Suprapubic skin (tissue), 4 donors: ENCODE data around the gene PITPNM3.

Experiments
- EP300 ChIP-seq: sonication (generic); formaldehyde crosslinking; IDR thresholded peaks from one replicate; pipeline ENCODE4 v1.6.1; 2017; ENCODE audit warnings: antibody characterized with exemption
- POLR2AphosphoS5 ChIP-seq, 3 donors: sonication (generic); formaldehyde crosslinking; IDR thresholded peaks; one replicate each; pipeline ENCODE4 v1.6.1; 2017; ENCODE audit warnings: antibody characterized with exemption in 3 of 3
- TF ChIP-seq, protein P1 (sequence below), 2 donors: fragments of 200-600 bp in 1 of 2; fragments of 450-650 bp in 1 of 2; sonication (generic) in 1 of 2; IDR thresholded peaks; one replicate each; pipeline ENCODE4 v1.5.1; 2016 to 2019; ENCODE audit warnings: antibody characterized with exemption in 2 of 2, mild to moderate bottlenecking in 1 of 2, moderate library complexity in 1 of 2

DNA sequence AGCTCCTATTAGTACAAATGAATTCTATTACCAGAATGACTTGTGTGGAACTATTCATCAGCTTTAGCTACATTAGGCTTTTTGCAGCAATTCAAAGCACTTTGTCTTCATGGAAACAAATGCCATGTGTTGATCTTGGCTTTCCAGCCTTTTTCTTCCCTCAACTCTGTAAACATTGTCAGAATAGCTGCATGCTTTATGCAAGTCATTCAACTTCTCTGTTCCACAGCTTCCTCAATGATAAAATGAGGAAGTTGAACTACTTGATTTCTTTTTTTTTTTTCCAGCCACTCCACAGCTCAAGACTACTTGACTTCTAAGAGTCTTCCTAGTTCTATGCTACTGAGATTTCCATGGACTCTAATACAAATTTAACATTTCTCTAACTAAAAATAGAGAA, 43.0 kb upstream of the PITPNM3 start:
- TF ChIP-seq, protein P1, sequence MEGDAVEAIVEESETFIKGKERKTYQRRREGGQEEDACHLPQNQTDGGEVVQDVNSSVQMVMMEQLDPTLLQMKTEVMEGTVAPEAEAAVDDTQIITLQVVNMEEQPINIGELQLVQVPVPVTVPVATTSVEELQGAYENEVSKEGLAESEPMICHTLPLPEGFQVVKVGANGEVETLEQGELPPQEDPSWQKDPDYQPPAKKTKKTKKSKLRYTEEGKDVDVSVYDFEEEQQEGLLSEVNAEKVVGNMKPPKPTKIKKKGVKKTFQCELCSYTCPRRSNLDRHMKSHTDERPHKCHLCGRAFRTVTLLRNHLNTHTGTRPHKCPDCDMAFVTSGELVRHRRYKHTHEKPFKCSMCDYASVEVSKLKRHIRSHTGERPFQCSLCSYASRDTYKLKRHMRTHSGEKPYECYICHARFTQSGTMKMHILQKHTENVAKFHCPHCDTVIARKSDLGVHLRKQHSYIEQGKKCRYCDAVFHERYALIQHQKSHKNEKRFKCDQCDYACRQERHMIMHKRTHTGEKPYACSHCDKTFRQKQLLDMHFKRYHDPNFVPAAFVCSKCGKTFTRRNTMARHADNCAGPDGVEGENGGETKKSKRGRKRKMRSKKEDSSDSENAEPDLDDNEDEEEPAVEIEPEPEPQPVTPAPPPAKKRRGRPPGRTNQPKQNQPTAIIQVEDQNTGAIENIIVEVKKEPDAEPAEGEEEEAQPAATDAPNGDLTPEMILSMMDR (IDR thresholded peaks at IDR 0.05), result no peak
- TF ChIP-seq EP300, result no peak
- no peak for TF ChIP-seq POLR2AphosphoS5 (IDR thresholded peaks at IDR 0.05)
